HG03039 (cell line): ENCODE results near the gene TMEM191C.
"Not testable (repeated sequence)": the region's sequence is repeated elsewhere in the genome, so short reads cannot be mapped to it uniquely, and the experiment has no call there.

Source experiments
- ATAC-seq: cut with Tn5 transposase; IDR thresholded peaks from one replicate; pipeline ENCODE4 v1.9.1; 2021; ENCODE audit warnings: mild to moderate bottlenecking, moderate library complexity; ENCODE audit not compliant: unreplicated experiment

Gene TMEM191C

GRCh38 chr22:21445437-21446127 is 21.6 kb upstream of the TMEM191C start:
- ATAC-seq = no peak

- no peak for ATAC-seq
Observed at GRCh38 chr22:21446128-21446826, 20.9 kb upstream of the TMEM191C start.

GRCh38 chr22:21446827-21447690 is 20.1 kb upstream of the TMEM191C start:
- ATAC-seq = no peak

GRCh38 chr22:21447694-21448402 is 19.3 kb upstream of the TMEM191C start:
- no peak for ATAC-seq

- ATAC-seq = no peak
Observed at GRCh38 chr22:21448627-21449416, 18.4 kb upstream of the TMEM191C start.

- no peak for ATAC-seq
Observed at GRCh38 chr22:21449531-21450319, 17.5 kb upstream of the TMEM191C start.

- no peak for ATAC-seq
Observed at GRCh38 chr22:21450320-21450831, 16.8 kb upstream of the TMEM191C start.

- no peak for ATAC-seq
Observed at GRCh38 chr22:21450858-21451353, 16.3 kb upstream of the TMEM191C start.

- no peak for ATAC-seq
Observed at GRCh38 chr22:21451545-21452520, 15.4 kb upstream of the TMEM191C start.

- ATAC-seq = not testable (repeated sequence)
Observed at GRCh38 chr22:21452666-21453065, 14.5 kb upstream of the TMEM191C start.

- ATAC-seq = not testable (repeated sequence)
Observed at GRCh38 chr22:21454998-21455333, 12.2 kb upstream of the TMEM191C start.

- ATAC-seq = no peak
Observed at GRCh38 chr22:21455334-21456089, 11.7 kb upstream of the TMEM191C start.

GRCh38 chr22:21457023-21457787 is 10.0 kb upstream of the TMEM191C start:
- ATAC-seq = no peak

- ATAC-seq = not testable (repeated sequence)
Observed at GRCh38 chr22:21462672-21463071, 4.5 kb upstream of the TMEM191C start.

- peak; percentile 69 for ATAC-seq
Observed at GRCh38 chr22:21468194-21469096, 1.3 kb downstream of the TMEM191C start.
